Prostate gland (tissue), 2 donors: ENCODE data around the gene PGM5.

Experiments
- CTCF ChIP-seq, 4 experiments: fragments of 200-600 bp in 2 of 4; fragments of 450-650 bp in 2 of 4; sonication (generic) in 2 of 4; IDR thresholded peaks; 1 replicate in 3 of 4; 2 replicates in 1 of 4; pipeline ENCODE4 v1.5.1; 2016 to 2019; ENCODE audit warnings: antibody characterized with exemption in 4 of 4, mild to moderate bottlenecking in 2 of 4, moderate library complexity in 2 of 4
- POLR2A ChIP-seq: fragments of 450-650 bp; IDR thresholded peaks from one replicate; pipeline ENCODE4 v1.6.1; 2016; ENCODE audit warnings: antibody characterized with exemption, mild to moderate bottlenecking
- POLR2AphosphoS5 ChIP-seq: sonication (generic); formaldehyde crosslinking; IDR thresholded peaks from one replicate; pipeline ENCODE4 v1.6.1; 2017; ENCODE audit warnings: antibody characterized with exemption

GRCh38 chr9:68433531-68434110, 77.2 kb downstream of the PGM5 start:
- TF ChIP-seq POLR2AphosphoS5 (no peak), CTCF (IDR thresholded peaks at IDR 0.05) (no peak), POLR2A (no peak)
